Kasumi-1 (cell line): ENCODE data around the gene DNAI4.
"Not testable (repeated sequence)": the region's sequence is repeated elsewhere in the genome, so short reads cannot be mapped to it uniquely, and the experiment has no call there.

ENCODE experiments used
- DNase-seq, 2 experiments: peaks; one replicate each; lab custom pipeline; 2025; lab: John Stamatoyannopoulos, UW

DNAI4 gene

DNA sequence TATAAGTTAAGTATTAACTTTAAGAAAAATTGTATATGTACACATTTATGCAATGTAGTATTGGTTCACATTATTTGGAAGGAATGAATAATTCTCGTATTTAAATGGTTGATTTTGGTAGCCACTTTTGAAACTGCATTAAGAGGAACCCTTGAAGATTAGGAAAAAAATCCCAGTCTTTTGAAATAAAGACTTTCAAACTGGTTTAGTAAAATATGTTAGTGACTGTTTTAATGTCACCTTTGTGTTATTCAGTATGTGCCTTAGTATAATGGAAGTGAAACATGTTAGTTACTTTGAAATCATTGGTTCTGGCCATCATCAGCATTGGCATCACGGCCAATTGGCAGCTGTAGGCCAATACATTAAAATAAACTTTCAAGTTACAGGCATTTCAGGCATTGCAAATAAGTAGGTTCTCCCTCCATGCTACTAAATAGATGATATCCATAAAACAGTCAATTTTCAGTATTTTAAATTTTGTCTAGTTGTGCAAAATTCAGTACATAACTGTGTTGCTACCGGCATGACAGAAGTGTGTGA is 4.6 kb upstream of the DNAI4 start:
- DNase-seq = peak in 1 of 2 experiments; percentile 28

DNA sequence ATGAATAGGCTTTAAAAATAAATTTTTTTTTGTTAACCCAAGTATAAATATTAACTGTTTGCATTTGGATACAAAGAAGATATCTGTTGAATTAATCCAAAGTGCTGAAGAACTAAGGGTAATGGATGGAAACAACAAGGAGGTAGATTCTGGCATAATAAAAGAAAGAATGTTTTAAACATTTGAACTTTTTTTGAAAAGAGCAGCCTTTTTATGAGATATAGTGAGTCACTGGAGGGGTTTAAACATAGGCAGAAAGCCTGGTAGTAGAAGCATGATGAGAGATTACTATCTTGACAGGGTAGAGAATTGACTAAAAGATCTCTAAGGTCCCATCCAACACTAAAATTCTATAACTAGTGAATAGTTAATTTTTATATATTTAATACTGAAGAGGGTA is 2.9 kb upstream of the DNAI4 start:
- no peak for DNase-seq

DNA sequence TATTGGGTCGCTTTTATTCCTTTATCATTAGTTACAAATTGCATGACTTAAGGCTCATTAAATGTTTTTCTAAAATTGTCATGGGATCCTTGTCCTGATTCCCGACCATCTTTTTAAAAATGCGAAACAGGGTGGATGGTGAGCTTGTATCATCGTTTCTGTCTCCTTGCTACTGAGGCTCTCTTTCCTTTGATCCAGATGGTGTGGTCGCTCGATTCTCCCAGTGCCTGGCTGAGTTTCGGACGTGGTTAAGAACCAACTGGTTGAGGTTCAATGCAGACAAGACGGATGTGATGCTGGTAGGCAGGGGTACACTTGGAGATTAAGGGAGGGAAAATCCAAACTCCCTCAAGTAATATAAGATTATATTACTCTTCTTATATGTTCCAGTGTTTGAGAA is 1.3 kb upstream of the DNAI4 start:
- DNase-seq = peak; percentile 23 to 36

DNA sequence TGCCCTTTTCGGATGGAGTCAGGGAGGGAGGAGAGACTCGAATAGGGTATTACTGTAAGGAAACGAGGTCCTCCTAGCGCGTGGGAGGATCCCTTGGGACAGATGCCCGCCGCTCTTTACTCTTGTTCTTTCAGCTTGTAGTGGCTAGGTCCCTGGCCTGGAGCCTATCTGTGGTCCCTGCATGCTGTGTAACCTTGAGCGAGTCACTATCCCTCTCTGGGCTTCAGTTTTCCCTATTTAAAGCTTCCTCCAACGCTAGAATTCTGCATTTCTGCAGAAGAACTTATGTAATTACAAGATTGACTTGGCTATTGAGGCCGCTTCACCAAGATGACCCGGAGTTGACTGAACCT is 878 bp upstream of the DNAI4 start:
- DNase-seq = no peak

DNA sequence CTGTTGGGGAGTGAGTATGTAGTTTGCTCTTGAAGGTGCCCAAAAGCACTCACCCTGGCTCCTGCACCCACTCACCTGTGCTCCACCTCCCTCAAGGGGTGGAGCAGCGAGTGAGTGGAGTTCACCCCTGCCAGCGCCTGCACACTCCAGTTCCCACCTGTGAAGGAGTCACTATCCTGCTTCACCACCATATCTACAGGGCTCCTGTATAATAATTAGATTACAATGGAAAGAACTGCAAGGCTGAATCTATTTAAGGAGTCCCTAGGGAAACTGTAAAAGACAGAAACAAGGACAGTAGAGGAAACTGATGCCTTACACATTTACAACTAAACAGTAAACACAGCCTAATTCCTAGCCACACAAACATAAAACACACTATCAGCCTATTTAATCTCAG is 4.1 kb downstream of the DNAI4 start:
- DNase-seq = no peak

DNA sequence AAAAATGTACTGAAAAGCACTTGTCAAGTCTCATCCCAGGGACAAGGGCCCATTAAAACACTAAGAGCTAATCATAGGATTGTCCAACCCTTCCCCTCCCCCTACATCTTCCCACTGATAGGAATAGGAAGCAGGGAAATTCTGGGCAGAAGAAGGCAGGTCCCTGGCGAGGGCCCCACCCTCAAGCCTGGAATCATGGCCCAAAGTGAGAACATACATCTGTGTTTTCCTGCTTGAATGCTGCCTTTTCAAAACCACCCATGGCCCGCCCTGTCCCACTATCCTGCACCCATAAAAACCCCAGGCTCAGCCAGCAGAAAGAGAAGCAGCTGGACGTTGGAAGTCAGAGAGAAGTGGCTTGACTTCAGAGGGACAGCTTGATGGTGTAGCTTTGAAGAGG is 4.8 kb downstream of the DNAI4 start:
- DNase-seq = no peak

DNA sequence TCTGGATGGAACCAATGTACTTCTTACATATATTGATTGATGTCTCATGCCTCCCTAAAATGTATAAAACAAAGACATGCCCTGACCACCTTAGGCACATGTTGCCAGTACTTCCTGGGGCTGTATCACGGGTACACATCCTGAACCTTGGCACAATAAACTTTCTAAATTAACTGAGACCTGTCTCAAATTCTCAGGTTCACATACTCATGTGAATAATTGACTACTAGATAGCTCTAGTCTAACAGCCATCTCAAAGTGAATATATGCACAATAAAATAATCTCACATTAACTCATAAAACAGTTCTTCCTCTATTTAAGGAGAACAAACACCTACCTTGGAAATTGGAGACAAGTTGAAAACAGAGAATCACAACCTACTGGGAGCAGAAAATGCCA is 5.6 kb downstream of the DNAI4 start:
- no peak for DNase-seq

DNA sequence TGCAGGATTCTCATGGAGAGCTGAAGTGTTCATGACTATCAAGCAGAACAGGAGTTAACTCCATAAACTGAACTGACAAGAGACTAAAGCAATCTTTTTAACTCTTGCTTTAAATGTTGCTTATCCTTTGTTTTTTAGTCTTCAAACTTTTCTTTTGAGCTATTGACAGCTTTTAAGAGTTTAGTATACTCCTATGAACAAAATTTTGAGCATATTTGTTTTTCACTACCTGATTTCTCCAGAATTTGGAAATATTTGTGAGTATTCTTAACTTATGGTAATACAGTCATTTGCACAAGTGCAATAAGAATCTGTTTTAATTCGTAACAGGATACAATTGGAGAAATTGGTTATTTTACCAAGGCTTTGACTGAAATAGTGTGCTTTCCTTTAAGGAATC is 7.2 kb downstream of the DNAI4 start:
- DNase-seq = no peak

DNA sequence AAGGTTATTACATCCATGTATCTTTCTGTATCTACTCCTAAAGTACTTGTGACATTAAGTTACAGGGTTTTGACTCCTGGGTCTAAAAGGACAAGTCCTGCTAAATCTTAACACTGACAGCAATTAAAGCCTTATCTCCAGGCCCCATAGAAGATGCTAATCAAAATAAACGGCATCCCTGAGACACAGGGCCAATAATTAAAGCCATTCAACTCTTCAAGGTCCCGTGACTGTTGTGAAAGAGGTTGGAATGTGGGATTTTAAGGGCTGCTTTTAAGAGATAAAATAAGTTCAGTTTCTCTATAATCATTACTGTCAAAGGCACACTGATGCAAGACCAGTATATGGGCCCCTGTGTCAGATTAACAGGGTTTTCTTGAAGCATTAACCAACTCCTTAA is 8.3 kb downstream of the DNAI4 start:
- DNase-seq = no peak

DNA sequence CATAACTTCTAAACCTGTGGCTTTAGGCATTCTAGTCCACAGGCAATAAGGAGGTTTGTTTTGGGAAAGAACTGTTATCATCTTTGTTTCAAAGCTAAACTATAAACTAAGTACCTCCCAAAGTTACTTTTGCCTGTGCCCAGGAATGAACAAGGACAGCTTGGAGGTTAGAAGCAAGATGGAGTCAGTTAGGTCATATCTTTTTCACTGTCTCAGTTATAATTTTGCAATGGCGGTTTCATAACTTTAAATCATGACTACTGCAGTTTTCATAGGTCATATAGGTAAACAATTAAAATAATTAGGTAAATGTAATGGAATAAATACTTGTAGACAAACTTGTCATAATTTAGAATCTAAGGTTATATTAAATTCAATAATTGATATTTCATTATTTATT is 9.5 kb downstream of the DNAI4 start:
- DNase-seq = not testable (repeated sequence)

DNA sequence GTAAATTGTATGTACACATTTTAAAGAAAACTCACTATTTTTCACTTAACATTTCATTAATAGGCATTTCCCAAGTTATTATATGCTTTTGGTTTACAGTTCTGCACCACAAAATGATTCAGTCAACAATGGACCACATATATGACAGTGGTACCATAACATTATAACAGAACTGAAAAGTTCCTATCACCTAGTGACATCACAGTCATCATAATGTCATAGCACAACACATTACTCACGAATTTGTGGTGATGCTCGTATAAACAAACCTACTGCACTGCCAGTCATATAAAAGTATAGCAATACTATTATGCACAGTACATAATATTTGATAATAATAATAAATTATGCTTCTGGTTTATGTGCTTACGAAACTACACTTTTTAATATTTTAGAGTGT is 30.9 kb downstream of the DNAI4 start:
- DNase-seq = no peak

DNA sequence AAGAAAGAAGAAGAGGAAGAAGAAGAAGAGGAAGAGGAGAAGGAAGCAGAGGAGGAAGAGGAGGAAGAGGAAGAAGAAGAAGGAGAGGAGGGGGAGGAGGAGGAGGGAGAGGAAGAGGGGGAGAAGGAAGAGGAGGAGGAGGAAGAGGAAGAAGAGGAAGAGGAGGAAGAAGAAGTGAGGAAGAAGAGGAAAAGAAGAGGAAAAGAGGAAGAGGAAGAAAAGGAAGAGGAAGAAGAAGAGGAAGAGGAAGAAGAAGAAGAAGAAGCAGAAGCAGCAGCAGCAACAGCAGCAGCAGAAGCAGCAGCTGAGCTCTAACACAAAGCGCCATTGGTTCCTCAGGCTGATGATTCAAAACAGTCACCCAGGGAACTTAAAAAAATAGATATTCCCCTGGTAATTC is 34.0 kb downstream of the DNAI4 start:
- peak in 1 of 2 experiments; percentile 7 for DNase-seq

DNA sequence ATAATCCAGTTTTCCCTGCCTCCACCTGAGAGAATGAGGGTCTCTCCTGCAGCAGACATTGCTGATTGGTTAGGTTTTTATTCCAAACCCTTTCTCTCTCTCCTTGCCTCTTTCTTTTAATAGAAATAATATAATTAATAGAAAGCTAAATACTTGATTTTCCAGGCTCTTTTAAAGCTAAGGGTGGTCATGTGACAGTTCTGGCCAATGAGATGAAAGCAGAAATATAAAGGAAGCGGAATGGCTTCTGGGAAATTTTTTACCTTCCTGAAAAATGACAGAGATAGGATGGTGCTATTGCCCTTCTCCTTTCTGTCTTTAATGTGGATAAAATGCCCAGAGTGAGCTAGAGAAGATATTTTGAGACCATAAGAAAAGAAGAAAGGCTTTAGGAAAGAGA is 35.6 kb downstream of the DNAI4 start:
- no peak for DNase-seq

DNA sequence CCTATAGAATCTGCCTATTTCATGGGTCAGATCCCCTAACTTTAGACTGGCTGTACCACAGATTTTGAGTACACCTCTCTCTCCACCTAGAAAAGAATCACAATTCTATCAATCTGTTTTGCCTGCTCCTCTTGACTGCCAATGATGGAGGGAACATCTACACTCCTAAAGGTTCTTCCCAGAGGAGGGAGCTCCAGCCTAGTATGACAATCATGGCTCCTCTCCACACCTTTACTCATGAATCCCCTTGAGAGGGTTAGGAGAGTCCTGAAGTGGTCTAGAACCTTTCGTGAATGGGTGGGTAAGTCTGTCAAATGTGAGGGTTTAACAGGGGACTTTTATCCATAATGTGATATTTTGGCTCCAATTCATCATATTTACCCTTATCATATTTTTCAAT is 48.0 kb downstream of the DNAI4 start:
- no peak for DNase-seq

DNA sequence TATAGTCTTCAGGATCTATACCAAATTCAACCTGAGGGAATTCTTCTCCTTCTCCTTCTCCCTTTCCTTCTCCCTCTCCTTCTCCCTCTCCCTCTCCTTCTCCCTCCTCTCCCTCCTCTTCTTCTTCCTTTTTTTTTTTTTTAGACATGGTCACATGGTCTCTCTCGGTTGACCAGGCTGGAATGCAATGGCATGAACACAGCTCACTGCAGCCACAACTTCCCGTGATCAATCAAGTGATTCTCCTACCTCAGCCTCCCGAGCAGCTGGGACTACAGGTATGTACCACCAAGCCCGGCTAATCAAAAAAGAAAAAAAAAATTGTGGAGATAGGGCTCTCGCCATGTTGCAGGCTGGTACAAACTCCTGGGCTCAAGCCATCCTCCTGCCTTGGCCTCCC is 51.5 kb downstream of the DNAI4 start:
- DNase-seq = no peak

DNA sequence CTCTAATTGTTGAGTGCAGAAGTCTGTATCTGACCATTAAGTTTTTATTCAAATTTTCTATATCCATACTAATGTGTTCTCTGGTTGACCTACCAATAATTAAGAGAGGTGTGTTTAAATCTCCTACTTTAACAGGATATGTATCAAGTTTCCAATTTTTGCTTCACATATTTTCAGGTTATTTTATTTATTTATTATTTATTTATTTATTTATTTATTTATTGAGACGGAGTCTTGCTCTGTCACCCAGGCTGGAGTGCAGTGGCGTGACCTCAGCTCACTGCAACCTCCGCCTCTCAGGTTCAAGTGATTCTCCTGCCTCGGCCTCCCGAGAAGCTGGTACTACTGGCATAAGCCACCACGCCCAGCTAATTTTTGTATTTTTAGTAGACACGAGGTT is 52.6 kb downstream of the DNAI4 start:
- not testable (repeated sequence) for DNase-seq

DNA sequence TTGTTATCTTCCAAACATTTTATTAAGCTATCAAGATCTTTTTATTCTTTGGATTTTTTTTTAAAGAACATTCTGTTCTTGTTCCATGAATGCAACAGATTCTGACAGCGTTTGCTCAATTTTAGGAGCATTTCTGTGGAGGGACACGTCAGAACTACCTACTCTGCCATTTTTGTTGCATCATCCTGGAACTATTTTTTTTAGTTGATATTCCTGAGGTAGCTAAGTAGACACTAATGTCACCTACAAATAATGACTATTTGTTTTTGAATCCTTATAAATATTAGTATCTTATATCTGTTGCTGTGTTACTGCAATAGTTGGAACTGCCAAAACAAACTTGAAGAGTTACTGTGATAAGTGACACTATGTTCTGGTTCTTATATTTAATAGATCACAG is 57.2 kb downstream of the DNAI4 start:
- DNase-seq = no peak

DNA sequence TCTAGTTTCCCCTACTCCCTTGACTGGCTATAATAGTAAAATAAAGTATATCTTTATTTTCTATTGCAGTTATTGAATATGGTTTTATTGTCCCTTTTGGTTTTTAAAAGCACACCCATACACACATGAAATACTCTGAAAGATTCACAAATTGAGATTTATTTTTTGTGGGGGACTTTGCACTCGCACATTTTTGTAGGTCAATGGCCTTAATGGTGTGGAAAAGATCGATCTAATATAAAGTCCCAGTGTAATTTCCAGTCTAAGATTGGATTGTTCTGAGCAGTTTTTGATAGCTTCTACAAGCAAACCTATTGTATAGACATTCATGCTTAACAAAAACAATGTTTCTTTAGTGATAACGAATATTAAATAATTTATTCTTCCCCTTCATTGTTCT is 64.1 kb downstream of the DNAI4 start:
- no peak for DNase-seq

DNA sequence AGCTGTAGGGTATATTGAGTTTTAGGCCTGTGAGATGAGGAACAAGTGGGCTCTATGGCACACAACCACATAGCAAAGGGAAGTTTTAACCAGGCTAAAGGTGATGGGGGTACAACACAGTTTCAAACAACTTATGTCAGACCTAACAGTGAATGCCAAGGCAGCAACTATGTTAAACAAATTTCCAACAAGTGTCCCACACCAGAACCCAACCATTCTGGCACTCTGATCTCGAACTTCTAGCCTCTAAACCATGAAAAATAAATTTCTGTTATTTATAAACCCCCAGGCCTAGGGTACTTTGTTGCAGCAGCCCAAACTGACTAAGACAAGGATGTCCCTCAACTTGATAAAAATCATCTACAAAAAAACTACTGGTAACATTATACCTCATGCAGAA is 71.3 kb downstream of the DNAI4 start:
- no peak for DNase-seq

DNA sequence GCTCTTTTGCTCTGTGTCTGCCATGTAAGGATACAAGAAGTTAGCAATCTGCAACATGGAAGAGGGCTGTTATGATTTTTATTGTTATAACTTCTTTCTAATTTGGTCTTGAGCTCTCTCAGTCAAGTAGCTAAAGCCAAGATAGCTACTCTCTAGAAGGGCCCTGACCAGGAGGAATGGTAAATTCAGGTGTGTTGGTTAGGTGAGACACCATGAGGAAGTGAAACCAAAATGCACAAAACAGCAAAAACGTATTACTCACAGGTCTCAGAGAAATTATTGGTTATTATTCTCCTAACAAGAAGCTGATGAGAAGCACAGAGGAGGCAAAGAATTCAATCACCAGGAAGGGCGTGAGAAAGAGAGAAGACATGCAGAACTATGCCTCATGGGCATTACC is 71.8 kb downstream of the DNAI4 start:
- no peak for DNase-seq

DNA sequence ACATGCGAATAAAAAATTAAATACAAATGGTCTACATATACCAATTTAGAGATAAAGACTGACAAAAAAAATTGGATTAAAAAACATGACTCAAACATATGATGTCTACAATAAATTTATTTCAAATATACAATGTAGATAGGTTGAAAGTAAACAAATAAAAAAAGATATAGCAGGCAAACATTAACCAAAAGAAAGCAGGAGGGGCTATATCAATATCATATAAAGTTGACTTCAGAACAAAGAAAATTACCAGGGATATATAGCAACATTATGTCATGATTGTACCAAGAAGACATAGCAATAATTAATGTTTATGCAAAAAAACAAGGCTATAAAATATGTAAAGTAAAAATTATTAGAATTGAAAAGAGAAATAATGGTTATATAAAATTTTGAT is 73.7 kb downstream of the DNAI4 start:
- no peak for DNase-seq

DNA sequence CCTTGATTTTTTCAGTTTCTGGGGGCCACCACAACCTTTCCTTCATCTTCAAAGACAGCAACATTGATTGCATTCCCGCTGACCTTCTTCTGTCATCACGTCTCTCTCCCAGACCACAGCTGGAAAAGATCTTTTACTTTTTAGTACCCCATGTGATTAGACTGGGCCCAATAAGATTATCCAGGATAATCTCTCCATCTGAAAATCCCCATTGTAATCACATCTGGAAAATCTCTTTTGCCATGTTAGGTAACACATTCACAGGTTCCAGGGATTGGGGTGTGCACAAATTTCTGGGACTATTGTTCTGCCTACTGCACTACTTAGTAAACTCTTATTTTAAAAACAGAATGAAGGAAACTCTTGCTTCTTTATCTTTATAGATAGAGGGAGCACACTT is 76.5 kb downstream of the DNAI4 start:
- DNase-seq = no peak

DNA sequence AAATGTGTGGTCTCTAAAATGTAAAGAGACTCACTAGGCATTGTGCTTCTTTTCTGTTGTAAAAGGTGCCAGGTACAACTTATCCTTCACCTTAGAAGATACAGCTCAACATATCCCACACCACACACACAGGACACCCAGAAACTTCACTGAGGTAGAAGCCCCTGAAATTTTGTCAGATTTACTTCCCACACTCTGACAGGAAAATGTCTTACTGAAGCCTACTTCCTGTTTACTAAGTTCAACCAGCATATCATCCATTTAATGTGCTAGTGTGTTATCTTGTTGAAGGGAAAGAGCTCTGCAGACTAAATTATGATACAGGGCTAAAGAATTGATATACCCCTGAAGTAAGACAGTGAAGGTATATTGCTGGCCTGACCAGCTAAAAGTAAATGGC is 83.7 kb downstream of the DNAI4 start:
- DNase-seq = no peak

DNA sequence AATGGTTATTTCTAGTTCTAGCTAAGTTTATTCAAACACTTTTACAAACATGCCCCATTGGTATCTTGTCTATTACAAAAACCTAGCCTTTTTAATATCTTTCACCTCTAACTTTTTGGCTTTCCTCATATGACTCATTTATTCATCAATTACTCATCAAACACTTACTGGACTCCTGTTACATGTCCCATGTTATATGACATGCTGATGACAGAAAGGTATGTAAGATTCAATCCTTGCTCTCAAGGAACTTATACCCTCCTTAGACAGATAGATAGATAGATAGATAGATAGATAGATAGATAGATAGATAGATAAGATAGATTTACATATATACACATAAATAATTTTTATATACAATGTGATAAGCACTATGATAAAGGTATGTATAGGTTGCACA is 89.7 kb downstream of the DNAI4 start:
- DNase-seq = no peak

DNA sequence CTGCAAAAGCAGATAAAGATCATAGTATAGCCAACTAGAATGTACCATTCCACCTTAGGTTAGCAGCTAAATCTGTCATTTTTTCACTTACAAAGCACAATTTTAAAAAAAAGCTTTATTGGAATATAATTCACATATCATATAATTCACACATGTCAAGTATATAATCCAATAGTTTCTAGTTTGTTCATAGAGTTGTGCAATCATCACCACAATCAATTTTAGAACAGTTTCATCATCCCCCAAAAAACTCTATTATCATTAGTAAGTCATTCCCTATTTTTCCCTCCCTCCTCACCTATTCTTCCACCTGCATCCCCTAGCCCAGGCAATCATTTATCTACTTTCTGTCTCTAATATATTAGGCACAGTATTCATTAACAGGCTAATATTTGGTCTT is 91.5 kb downstream of the DNAI4 start:
- DNase-seq = no peak
